ENCODE data around the gene DLG4. TPM values are rescaled to one million over a fixed set of nuclear protein-coding genes. Genes with fewer than 3 reads are reported as not detected.

DLG4 gene
- total RNA-seq, 1 donor from 2014 or later = 22.2 TPM

DNA sequence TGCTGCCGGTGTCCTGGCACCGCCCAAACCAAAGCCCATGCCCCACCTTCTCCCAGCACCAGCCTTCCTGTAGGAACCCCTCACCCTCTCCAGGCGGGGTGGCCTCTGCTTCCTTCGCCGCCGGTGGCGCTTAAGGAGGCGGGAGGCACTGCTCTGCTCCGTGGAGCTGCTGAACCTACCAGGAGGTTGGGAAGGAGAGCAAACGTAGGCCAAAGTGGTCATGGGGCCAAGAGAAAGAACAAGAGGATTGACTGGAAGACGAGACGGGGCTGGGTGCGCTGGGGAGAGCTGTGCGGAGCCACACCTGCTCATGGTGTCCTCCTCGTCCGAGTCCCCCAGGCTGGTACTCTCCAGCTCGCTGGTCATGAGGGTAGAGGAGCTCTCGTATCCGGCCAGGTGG, 9.9 kb upstream of the DLG4 start:
- no peak for DNase-seq (ENCODE audit: low read depth)

DNA sequence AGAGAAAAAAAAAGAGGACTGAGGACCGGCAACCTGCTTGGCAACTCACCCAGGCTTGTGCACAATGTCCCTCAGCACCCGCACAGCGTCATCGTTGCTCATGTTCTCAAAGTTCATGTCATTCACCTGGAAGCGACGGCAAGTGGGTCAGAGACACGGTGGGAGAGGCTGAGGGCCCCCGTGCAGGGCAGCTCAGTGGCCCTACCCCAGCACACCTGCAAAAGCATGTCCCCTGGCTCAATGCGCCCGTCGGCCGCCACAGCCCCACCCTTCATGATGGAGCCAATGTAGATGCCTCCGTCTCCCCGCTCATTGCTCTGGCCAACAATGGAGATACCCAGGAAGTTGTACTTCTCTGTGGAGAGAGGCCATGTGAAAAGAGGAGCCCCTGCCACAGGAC, 9.3 kb upstream of the DLG4 start:
- DNase-seq (ENCODE audit: low read depth) = no peak

DNA sequence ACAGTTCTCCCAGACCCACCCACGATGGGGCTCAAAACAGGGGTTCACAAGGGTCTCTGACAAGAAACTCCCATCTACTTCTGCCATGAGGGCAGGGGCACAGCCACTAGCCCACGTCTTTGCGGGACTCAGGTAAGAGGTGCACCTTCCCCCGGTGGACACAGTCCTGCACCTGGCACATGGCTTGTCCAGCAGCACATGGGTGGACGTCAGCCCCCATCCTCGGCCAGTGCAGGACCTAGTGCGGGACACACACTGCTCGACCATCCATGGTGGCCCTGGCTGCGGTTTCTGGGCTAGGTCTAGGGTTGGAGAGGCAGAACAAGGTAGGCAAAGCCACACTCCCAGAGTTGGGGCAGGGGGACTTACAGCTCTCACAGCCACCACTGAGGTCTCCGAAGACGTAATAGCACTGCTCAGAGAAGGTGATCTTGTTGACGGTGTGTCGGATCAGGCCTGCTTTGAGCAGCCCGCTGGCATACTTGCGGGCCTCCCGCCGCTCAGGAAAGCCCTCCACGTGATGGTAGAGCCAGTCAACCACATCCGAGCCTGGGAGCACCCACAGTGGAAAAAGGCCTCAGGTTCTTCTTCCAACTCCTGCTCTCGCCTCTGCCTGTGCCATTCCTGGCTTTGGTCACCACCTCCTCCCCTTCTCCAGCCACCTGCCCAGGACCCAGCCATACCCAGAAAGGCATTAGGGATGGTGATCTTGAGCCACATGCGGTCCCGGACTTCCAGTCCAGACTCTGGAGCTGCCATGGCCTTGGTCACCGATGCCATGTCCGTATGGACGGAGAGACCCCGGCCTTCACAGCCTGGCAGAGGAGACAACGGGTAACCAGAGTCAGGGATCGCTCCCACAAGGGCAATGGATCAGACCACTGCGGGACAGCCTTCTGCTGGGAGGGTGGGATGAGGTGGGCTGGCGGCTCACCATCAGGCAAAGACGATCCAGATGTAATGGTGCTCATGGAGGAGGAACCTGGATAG, 7.4 kb upstream of the DLG4 start:
- no peak for DNase-seq (ENCODE audit: low read depth)

DNA sequence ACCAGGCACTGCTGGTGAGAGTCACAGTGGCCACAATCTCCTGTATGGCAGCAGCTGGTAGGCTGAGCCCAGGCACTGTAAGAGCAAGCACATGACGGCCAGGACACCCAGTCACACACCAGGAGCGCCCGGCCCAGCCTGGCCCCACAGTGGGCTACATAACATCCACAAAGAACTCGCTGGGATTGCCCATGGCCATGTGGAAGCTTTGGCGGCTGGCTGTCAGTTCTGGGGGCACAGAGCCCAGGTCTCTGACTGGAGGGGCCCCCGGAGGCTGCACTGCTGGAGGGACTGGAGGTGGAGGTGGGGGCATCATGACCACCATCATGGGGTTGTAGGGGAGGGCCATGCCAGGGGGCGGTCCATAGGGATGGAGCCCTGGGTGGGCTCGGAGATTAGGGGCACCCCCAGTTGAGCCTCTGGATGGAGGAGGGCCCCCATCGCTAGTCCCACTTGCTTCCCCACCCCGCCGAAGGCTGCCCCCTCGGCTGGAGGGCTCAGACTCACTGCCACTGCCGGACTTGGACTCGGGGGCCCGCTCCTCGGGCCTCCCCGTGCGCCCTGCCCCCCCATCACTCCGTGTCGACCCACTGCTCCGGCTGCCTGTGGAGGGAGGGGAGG, 6.2 kb upstream of the DLG4 start:
- no peak for DNase-seq (ENCODE audit: low read depth)

DNA sequence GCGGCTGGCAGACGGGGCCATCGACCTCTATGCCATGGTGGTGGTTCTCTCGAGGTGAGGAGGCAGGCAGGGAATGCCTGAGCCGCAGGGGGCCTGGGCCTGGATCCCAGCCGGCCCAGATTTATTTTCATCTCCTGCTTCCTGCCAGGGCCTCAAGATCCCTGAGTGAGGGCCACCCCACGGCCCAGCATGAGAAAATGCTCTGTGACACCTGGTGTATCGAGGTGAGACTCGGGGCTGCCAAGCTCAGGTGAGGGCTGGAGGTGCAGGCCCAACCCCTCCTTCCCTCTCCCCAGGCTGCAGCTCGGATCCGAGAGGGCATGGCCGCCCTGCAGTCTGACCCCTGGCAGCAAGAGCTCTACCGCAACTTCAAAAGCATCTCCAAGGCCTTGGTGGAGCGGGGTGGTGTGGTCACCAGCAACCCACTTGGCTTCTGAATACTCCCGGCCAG, 5.0 kb upstream of the DLG4 start:
- DNase-seq (ENCODE audit: low read depth) = no peak

DNA sequence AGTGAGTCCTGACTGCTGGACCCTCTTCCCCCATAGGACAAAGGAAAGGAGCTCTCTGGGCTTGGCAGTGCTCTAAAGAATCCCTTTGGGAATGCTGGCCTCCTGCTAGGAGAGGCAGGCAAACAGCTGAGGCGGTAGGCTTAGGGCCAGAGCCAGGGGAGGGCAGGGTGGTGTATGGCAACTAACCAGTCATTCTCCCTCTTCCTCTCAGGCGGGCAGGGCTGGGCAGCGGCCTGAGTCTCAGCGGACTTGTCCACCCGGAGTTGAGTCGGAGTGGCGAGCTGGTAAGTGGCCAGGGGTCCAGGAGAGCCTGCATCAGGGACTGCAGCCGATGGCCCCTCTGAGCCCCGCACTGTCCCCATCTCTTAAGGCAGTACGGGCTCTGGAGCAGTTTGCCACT, 4.5 kb upstream of the DLG4 start:
- no peak for DNase-seq (ENCODE audit: low read depth)

DNA sequence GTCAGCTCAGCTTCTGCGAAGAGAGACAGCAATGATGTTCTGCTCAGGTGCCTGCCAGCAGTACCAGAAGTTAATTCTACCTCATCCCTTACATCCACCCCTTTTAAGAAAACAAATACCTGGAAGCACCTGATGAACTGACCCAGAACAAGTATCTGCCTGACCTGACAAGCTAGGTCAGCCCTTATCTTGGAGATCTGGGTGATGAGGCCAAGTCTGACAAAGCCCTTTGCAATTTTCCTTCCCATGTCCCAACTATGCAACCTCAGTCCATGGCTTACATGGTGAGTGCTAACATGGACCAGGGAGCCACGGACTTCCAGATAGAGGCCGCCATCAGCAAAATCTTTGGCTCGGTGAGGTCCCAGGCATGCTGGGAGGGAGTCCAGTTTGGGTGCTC, 3.7 kb upstream of the DLG4 start:
- no peak for DNase-seq (ENCODE audit: low read depth)

DNA sequence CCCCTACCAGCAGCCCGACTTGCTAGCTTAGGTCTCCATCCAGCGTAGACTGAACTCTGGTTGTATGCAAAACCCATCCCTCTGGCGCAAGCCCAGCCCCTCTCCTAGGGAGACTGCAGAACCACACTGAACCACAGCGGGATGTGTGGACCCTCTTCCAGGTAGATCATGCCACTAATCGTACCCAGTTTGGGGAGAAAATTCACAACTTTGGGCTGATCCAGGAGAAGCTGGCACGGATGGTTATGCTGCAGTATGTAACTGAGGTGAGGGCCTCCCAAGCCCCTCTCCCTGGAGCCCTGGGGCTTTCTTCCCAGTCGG, 3.3 kb upstream of the DLG4 start:
- no peak for DNase-seq (ENCODE audit: low read depth)

DNA sequence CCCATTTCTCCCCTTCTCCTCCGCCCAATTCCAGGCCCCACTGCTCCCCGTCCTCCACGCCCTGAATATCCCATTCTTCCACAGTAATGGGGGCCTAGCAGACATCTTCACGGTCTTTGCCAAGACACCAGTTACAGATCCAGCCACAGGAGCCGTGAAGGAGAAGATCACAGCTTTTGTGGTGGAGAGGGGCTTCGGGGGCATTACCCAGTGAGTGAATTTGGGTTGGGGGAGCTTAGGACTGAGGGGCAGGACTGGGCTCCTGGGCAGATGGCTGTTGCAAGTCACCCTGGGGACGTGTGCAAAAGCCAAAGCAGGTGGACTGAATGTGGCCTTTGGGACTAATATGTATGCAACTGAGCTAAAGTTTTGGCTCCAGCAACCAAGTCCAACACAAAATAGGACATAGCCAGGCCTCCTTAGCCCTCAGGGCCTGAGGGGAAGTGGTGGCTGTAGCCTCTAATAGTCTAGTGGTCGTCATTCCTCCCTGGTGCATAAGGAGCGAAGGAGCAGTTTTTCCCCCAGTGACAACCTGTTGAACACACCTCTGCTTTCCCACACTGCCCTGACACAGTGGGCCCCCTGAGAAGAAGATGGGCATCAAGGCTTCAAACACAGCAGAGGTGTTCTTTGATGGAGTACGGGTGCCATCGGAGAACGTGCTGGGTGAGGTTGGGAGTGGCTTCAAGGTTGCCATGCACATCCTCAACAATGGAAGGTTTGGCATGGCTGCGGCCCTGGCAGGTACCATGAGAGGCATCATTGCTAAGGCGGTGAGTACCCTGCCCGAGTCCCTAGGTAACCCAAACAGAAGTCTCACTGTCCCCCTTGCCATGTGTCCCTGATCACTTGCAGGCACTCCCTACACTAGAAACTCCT, 2.7 kb upstream of the DLG4 start:
- DNase-seq (ENCODE audit: low read depth) = no peak

DNA sequence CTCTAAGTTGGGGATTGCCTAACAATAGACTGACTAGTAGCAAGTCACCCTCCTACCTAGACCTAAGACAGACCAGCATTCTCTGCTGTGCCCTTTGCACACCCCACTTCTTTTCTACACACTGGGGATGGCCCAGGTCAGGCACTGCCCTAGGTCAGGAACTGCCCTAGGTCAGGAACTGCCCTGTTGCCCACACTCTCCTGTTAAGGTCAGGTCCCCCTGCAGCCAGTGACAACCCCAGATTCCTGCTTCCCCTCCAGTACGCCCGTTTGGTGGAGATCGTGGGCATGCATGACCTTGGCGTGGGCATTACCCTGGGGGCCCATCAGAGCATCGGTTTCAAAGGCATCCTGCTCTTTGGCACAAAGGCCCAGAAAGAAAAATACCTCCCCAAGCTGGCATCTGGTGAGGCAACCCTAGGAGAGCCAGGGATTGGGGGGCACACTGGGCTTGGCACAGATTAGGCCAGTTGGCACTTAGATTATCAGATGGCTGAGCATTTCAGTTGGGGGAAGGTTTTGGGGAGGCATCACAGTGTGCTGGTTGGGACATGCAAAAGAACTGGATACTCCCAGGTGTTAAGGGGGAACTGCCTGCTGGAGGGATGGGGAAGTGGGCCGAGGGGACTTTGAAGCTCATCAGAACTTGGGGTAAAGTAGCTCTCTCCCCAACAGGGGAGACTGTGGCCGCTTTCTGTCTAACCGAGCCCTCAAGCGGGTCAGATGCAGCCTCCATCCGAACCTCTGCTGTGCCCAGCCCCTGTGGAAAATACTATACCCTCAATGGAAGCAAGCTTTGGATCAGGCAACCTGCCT, 1.8 kb upstream of the DLG4 start:
- DNase-seq (ENCODE audit: low read depth) = no peak

DNA sequence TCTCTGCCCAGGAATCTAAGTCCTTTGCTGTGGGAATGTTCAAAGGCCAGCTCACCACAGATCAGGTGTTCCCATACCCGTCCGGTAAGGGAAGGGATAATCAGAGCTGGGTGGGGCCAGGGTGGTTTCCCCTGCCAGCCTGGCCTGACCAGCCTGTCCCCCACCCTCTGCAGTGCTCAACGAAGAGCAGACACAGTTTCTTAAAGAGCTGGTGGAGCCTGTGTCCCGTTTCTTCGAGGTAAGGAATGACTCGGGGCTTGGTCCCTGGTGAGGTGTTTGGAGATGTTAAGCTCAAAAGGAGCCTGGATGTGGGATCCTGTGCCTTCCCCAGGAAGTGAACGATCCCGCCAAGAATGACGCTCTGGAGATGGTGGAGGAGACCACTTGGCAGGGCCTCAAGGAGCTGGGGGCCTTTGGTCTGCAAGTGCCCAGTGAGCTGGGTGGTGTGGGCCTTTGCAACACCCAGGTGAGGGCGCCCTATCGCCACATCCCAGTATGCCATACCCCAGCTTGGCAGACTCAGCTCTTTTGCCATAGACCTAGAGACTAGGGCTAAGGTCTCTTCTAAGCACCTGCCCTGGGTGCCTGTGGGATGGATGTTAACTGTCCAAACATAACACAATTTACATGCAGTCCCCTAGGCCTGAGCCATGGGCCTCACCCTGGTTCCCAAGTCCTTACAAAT, 1.1 kb upstream of the DLG4 start:
- DNase-seq (ENCODE audit: low read depth) = peak; percentile 58

DNA sequence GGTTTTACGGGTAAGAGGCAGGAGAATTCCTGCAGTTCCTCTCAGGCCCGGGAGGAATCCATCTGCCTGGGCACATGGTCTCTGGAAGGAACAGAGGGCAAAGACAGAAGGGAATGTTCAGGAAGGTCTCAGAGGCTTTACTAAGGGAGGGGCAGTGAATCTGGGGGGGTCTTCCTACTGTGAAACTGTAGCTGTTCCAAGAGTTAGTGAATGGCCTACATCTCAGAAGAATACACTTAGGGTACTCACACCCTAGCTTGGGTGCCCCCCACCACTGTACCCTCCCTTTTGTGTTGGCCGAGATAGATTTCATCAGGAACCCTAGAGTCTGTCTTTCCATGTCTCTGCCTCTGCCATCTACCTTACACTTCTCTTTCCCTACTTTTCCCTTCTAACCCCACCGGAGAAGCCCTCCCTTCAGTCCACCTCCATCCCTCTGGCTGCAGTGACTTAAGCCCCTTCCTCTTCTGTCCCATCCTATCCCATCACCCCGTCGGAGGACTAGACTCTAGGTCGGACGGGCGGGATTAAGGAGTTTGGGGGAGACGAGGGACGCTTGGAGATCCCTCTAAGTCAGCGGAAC, 316 bp downstream of the DLG4 start:
- DNase-seq (ENCODE audit: low read depth) = no peak

DNA sequence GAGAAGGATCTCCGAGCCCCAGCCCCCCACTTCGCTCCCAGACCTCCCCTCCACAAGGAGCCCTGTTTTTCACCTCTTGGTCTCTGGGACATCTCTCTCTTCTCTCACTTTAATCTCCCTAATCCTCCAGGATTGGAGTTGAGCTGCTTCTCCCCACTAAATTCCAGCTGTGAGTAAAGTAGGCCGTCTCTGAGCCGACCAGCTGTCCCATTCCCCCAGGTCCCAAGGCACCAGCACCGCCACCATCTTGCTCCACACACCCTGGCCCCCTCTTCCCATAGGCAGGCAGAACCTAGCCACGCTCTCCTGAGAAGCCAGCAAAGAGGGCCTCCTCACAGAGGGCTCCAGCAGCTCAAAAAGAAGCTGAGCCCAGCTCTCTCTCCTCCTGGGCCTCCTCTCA, 878 bp downstream of the DLG4 start:
- no peak for DNase-seq (ENCODE audit: low read depth)

DNA sequence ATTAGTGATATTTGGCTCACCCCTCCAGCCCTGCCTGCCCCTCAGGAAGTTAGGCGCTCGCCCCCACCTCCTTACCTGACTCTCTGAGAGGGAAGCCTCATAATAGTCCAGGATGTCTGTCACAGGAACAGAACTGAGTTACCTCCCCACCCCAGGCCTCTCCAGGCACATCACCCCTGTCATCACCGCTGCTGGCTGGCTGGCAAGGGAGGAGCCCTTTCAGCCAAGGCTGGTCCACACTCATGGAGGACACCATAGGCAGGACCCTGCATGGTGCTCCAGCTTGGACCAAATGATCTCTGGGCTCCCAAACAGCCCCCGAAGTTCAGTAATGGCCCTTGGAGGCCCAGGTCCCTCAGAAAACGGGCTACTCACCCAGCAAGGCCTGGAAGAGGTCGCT, 1.5 kb downstream of the DLG4 start:
- no peak for DNase-seq (ENCODE audit: low read depth)

DNA sequence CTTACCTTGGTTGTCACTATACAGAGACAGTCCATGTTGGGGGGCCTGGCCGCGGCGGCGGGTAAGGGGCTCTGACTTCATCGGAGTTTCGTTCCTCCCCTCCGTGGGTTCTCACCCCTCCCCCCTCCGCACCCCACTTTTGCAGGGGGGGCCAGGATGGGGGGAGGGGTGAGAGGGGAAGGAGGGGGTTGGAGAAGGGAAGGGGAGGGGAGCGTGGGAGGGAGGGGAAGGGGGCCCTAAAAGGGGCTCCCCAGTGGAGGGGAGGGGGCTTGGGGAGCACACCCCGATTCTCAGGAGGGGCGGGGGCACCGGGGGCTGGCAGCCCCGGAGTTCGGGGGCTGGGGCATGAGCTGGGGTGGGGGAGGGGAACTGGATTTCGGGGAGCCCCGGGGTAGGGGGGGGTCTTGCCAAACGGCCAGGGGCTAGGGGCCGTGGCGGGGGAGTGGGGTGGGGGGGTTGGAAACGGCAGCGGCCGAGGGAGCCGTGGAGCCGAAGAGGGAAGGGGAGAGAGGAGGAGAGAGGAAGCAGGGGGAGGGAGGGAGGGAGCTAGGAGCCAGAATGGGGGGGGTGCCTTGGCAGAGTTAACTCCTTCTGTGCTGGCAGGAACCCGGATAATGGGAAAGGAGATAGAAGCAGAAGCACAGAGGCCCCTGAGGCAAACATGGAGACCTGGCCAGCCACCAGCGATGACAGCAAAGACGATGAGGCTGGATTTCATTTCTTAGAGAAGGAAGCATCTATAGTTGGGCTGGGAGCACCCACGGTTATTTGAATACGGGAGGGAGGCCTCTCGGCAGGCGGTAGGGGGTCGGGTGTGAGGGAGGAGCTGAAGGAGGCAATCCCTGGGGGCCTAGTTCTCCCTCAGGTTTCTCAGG, 2.3 kb downstream of the DLG4 start:
- DNase-seq (ENCODE audit: low read depth) = peak; percentile 36

DNA sequence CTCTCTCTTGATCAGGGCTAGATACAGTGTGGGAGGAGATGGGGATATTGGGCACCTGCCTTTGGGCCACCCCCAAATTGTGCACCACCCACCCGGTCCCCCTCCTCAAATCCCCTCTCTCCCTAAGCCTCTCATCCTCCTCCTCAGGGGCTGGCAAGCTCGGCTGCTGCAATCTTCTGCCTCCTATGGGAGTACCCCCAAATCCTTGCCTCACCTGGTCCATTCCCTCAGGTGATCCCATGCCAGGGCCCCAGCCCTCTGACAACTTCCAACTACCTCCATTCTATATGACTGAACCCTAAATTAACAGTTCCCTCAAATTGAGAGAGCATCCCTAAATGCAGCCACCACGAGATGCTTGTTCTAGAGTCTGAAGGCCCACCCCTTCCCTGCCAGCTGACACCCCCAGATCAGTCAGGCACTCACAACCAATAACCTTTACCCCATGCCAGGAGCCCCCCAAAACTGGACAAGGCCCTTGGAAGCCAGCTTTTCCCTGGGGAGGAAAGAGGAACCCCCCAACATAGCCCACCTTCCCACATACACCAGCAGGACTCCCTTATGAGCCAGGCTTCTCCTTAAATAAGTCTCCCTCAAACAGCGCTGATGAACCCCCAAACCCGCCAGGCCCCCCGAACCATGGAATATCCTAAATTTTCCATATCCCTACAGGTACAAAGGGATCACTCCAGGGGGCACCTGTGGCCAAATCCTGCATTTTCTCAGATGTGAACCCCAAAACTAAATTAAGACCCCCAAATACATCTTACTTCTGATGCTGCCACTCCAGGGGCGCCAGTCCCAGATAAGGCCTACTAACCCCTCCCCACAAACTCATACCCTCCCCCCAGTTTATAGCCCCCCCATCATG, 3.2 kb downstream of the DLG4 start:
- DNase-seq (ENCODE audit: low read depth) = no peak

DNA sequence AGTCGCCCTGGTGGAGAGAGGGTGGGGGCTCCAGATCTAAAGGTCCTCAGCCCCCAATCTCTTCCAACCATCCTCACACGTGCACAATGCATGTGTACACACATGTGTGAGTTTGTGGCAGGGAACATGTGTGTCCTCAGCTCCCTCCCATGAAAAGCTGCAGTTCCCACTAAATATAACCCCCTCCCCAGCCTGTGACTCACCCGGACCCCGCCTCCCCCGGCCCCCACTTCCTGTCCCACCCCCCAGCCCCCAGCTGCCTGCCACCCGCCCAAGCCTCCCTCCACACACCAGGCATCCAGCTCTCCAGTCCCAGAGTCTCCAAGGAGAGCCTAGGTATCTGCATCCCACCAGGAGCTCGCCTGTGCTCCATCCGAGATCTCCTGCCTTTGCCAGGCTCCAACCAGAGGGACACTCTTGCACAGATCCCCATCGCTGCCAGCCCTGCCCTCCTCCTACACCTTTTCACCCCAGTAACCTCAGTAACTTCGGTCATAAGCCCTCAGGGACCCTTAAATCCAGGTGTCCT, 3.9 kb downstream of the DLG4 start:
- no peak for DNase-seq (ENCODE audit: low read depth)

DNA sequence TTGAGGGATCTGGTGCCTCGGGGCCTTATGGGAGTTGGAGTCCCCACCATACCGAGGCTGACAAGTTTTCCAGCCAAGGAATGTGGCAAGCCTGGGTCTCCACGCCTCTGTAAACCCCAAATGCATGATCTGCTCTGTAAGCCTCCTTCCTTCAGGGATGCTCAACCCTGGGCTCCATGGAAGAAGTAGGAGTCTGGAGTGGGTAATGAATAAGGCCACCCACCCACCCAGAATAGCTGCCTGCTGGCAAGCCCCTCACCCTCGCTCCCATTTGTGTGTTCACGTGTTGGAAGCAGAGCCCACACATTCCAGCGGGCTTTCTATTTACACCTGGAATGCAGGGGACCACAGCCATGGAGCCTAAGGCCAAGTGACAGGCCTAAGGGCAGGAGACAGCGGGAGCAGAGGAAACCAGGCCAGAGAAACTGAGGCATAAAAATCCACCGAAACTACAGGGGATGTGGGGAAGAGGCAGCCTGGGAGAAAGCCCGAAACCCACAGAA, 4.4 kb downstream of the DLG4 start:
- no peak for DNase-seq (ENCODE audit: low read depth)

All from renal cortical epithelial cell (primary cell).